NT2/D1 (cell line): Measurements from ENCODE around the gene MAST4.

Experiments used
- SUZ12 ChIP-seq: IDR thresholded peaks from 2 replicates; pipeline ENCODE4 v1.6.1; 2011; ENCODE audit not compliant: insufficient read length, insufficient read depth; ENCODE audit errors: extremely low read depth
- YY1 ChIP-seq: IDR thresholded peaks from 2 replicates; pipeline ENCODE4 v1.6.1; 2011; ENCODE audit not compliant: insufficient read length, insufficient read depth
- ZNF274 ChIP-seq: IDR thresholded peaks from 2 replicates; pipeline ENCODE4 v1.6.1; 2011; ENCODE audit warnings: mild to moderate bottlenecking, low read depth, low read length

DNA sequence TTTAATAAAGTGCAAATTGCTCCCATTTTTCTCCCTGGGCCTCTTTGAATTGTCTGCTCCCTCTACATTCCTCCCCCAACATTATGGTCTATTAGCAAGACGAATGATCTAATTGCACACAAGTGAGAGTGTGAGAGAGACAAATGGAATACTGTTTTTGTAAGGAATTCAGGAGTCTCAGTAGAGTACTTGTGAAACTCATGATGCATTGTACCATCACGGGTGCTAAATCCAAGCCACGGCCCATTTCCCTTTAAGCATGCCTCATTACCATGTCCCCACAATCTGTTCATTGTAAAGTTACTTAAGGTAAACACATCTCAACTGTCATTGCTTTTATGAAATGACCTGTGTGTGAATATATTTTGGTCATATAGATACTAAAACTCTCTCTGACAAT, 537.6 kb downstream of the MAST4 start:
- TF ChIP-seq SUZ12 = no peak
- no peak for TF ChIP-seq ZNF274
- no peak for TF ChIP-seq YY1
